Fibroblast of skin of abdomen (primary cell): ENCODE measurements around the gene KCNJ12.

Experiments used
- DNase-seq: peaks from one replicate; pipeline ENCODE4 v3.0.0-alpha.2; 2013

KCNJ12 gene

GRCh38 chr17:21368545-21369246, 7.5 kb upstream of the KCNJ12 start:
- no peak for DNase-seq

DNA sequence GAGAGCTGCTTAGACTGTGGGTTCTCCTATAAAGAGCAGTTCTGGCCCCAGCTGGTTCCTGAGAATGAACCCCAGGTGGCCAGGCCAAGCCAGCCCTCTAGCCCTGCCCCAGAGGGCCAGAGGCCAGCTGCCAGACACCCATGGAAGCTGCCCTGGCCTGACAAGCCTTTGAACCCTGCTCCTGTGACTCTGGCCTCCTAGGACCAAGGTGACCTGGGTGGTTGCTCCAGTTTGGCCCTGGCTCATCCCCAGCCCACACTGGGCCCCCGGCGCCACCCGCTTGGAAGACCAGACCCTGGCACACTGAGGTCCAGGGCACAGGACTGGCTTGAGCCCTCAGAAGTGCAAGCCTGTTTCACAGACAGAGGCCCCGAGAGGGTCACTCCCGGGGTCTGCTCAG, 6.8 kb upstream of the KCNJ12 start:
- no peak for DNase-seq

- DNase-seq = no peak
Measured at GRCh38 chr17:21370430-21370829, 5.7 kb upstream of the KCNJ12 start.

DNA sequence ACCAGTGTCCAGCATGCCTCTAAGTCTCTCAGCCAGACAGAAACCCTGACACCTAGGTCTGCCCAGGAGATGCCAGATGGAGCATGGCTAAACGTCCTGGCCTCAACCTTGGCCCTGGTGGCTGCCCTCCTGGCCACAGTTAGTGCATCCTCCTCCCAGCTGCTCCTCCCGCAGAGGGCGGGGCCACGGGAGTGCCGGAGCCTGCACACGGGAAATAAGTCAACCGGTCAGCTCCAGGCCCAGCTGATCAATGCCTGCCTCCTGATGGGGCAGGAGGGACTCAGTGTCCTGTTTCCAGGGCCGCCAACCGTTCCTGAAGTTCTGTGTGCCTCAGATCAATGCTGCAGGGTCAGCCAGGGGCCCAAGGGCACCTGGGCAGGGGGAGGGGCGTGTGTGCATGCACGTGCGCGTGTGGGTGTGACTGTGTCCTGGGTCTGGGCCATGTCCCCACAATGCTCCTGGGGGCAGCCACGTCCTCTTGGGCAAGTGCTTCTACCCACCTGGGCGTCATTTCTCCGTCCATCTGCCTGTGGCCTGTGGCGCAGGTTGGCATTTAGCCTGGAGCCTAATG, 4.6 kb upstream of the KCNJ12 start:
- DNase-seq = no peak

DNA sequence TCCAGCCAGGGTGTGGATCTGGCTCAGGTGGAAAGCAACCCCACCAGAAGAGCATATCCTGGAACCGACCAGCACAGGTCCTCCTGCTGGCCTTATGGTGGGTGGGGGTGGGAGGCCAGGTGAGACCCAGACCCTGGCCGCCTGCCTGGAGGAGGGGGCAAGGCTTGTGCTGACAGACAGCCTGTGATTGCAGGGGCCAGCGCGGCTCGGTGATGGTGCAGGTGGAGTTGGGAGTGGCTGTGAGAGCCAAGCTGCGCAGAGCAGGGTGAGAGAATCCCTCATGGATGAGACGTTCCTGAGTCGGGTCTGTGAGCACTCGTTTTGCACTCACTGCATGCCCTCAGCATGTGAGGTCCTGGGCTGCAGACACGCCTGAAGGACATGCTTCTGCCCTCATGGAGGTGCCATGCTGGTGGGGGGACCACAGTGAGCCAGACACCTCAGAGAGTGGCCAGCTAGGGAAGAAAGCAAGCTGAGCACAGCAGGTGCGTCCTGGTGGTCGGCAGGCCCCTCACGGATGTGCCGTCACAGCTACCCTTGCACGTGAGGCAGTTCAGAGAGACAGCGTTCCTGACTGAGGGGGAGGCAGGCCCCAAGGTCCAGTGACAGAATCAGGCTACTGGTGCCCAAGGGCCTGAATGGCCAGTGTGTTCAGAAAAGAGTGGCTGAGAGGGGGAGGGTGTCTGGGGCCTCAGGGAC, 3.8 kb upstream of the KCNJ12 start:
- DNase-seq = no peak

GRCh38 chr17:21373036-21373435, 3.1 kb upstream of the KCNJ12 start:
- no peak for DNase-seq

GRCh38 chr17:21373696-21374440, 2.3 kb upstream of the KCNJ12 start:
- DNase-seq = no peak

- DNase-seq = no peak
Measured at GRCh38 chr17:21374441-21375161, 1.6 kb upstream of the KCNJ12 start.

DNA sequence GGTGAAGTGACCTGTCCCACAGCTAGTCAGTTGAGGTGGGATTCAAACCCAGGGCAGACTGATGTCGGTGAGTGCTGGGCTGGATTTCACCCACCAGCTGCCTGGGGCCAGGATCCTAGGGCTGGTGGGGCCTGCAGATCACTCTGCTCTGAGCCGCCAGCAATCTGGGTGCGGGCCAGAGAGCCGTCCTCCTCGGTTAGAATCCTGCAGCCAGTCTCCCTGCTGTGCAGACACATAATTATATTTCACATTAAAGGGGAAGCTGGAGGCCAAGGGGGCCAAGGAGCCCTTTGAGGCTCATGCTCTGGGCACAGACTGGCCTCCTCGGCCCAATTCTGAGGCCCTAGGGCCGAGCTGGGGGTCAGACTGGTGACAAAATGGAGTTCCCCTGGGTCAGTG, 996 bp upstream of the KCNJ12 start:
- no peak for DNase-seq

DNA sequence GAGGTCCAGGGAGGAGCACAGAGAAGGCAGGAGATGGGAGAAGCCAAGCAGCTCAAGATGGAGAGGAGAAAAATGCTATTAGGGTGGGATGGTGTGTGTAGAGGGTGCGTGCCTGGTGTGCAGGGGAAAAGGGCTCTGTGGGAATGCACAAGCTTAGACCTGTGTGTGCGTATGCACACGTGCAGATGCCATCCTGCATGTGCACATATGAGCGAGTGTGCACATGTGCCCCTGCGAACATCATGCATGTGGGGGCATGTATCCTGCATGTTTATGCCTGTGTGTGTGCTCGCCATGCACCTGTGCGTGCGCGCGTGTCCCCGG, 438 bp upstream of the KCNJ12 start:
- no peak for DNase-seq

DNA sequence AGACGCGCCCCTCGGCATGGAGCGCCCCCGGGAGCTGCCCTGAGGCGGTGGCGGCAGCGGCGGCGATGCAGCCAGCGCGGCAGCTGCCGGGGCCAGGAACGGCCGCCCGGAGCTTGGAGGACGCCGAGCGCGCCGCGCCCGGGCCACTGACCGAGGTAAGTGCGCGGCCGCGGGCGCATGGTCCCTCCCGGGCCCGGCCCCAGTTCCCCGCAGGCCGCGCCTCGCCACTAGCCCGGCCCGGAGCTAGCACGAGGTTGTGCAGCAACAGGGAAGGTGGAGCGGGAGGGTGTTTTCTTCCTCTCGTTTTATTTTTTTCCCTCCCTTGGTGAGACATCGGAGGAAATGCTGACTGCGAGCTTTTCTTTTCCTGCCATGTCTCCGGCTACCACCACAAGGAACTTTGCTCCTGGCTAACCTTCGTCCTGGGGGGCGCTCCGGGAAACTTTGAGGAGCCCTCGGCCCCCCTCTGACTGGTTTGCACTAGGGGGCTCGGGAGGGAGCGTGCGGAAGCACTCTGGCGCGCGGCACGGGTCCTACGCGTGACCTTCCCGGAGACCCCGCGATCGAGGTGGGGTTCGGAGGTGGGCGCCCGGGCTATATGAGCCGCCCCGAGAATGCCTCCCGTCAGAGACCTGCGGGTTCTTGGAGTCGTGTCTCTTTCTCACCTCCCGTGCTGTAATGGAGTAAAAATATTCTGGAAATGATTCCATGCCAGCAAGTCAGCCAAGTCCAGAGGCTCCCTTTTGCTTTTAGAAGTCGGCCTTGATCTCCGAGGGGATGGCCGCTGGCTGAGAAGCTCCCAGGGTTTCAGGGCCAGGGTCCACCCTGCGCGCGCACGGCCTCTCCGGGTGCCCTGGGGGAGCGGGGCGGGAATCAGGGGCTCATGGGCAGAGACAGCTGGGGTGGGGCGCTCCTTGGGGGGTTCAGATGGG, 868 bp downstream of the KCNJ12 start:
- peak; percentile 26 for DNase-seq

DNA sequence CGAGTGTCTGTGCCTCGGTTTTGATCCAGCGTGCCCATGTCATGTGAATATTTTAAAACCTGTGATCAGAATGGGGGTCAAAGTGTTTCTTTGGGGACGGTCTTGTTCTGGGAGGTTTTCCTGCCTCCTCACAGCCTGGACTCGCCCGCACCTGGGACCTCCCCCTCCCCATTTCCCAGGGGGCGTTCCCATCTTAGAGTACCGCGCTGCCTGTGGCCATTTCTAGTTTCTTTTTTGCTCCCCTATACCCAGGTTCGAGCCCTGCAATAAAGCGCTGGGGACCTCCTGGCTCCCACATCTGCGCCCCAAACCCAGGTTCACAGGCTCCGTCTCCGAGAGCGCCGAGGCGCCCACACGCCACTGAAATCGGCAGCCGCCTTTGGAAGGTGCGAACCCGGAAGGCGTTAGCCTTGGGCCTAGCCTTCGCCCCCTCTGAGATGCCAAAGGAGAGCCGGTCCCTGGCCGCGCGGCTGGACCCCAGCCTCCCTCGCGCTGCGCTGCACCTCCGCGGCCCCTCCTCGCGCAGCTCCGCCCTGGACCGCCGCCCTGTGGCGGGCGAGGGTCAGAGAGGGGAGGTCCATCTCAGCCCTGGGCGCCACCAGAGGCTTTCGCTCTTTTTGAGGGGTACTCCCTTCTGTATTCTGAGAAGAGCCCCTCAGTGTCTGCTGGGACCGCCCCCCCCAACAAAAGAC, 1.7 kb downstream of the KCNJ12 start:
- no peak for DNase-seq

- DNase-seq = no peak
Measured at GRCh38 chr17:21378553-21378952, 2.4 kb downstream of the KCNJ12 start.

- no peak for DNase-seq
Measured at GRCh38 chr17:21379080-21379711, 3.0 kb downstream of the KCNJ12 start.

DNA sequence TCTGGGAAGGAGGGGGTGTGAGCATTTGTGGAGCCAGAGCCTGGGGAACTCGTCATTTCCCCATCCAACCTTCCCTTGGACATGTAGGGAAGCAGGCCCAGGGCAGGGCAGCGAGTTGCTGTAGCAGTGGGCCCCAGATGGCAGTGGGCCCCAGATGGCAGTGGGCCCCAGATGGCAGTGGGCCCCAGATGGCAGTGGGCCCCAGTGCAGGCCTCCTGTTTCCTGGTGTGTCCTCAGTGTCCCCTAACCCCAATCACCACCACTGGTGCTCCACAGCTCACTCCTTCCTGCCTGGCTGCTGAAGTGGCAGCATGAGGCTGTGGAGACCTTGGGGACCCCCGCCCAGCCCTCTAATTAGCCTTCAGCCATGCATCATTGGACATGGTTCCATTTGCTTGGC, 4.5 kb downstream of the KCNJ12 start:
- no peak for DNase-seq

DNA sequence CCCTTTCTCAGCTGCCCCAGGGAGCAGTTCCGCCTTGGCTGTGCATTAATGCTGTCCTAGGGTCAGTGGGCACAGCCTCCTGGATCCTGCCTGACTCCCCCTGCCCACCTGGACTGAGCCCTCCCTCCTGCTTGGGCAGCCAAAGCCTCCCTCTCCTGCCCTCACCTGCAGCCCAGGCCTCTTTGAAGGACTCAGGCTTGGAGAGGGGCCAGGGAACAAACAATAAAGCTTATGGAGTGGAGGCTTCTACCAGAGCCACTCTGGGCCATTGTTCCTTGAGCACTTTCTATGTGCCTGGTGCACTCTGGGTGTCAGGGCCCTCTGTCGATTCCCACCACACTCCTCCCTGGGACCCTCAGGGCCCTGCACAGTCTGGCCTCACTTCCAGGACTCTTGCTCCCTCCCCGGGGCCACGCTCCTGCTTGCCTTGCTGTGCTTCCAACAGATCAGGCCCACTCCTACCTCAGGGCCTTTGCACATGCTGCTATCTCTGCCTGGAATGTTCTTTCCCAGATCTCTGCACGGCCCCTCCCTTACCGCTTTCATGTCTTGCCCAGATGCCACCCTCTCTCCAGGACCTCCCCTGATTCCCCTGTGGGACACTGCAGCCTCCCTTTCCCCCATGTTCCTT, 5.0 kb downstream of the KCNJ12 start:
- no peak for DNase-seq

- DNase-seq = no peak
Measured at GRCh38 chr17:21382560-21383495, 6.7 kb downstream of the KCNJ12 start.

DNA sequence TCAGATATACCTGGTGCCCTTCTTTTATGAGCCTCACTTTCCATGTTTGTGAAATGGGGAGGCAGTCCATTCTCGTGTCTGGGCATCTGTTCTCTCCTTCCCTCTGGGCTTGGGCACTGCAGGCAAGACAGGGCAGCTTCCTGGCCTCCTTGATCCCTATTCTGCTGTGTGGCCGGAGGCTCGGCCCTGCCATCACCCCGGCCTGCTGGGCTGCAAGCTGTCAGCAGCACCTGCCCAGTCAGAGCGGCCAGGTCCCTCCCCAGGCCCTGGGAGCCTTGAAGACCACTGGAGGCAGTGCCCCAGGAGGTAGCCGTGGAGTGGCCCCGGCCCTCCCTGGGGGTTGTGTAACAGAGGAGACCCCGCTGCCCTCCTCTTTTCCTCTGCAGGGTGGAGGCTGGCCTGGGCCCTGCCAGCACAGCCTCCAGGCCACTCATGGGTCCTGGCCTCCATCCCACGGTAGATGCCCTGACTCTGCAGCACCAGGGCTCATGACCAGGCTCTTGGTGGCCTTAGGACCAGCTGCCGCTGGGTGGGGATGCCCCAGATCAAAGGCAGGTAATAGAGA, 9.2 kb downstream of the KCNJ12 start:
- no peak for DNase-seq

DNA sequence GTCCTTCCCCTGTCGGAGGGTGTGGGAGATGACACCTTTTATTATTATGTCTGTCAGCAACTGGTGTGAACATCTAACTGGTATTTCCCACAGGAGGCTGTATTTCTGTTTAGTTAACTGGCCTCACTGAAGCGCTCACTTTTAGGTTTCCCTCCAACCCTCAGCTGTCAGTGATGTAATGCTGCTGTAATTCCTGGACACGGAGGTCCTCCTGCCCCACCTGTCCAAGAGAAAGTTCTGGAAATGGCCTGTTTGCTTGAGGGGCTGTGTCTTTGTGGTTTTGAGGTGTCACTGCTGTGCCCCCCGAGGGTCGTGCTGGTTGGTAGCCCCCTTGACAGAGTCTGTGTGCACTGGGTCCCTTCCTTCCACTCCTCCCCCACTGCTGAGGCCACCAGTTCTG, 11.5 kb downstream of the KCNJ12 start:
- DNase-seq = no peak
